ENCODE data around the gene NCLN.
"Not testable (repeated sequence)": the region's sequence is repeated elsewhere in the genome, so short reads cannot be mapped to it uniquely, and the experiment has no call there.

NCLN gene, protein sequence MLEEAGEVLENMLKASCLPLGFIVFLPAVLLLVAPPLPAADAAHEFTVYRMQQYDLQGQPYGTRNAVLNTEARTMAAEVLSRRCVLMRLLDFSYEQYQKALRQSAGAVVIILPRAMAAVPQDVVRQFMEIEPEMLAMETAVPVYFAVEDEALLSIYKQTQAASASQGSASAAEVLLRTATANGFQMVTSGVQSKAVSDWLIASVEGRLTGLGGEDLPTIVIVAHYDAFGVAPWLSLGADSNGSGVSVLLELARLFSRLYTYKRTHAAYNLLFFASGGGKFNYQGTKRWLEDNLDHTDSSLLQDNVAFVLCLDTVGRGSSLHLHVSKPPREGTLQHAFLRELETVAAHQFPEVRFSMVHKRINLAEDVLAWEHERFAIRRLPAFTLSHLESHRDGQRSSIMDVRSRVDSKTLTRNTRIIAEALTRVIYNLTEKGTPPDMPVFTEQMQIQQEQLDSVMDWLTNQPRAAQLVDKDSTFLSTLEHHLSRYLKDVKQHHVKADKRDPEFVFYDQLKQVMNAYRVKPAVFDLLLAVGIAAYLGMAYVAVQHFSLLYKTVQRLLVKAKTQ

DNA sequence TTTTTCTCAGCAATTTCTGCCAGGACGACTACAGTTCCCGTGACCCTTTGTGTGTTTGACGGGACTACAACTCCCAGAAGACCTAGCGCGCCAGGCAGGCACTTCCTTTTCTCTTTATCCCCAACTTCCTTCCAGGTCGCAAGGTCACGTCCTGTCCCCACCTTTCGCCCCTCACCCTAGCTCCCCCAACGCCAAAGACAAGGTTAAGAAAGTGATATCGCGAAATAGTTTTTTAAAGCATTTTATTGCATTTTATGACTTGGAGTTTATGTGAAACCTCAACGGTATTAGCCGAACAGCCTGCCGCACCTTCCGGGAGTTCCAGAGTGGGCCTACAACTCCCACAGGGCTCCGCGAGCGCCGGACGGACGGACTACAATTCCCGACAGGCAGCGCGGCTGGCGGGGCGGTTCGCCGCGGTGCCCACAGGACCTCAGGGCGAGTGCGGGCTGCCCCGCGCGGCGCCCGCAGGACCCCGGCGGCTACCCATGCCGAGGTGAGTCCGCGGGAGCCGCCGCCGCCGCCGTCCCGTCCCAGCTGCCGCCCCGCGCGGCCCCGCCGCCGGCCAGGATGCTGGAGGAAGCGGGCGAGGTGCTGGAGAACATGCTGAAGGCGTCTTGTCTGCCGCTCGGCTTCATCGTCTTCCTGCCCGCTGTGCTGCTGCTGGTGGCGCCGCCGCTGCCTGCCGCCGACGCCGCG lies at the start of gene NCLN:
Gene NCLN, plus strand, starts transcription at position 470 of the 699 bp plus-strand sequence. Its CDS starts 101 bp downstream, at position 571.
- peak; percentile 94 for DNase-seq

DNA sequence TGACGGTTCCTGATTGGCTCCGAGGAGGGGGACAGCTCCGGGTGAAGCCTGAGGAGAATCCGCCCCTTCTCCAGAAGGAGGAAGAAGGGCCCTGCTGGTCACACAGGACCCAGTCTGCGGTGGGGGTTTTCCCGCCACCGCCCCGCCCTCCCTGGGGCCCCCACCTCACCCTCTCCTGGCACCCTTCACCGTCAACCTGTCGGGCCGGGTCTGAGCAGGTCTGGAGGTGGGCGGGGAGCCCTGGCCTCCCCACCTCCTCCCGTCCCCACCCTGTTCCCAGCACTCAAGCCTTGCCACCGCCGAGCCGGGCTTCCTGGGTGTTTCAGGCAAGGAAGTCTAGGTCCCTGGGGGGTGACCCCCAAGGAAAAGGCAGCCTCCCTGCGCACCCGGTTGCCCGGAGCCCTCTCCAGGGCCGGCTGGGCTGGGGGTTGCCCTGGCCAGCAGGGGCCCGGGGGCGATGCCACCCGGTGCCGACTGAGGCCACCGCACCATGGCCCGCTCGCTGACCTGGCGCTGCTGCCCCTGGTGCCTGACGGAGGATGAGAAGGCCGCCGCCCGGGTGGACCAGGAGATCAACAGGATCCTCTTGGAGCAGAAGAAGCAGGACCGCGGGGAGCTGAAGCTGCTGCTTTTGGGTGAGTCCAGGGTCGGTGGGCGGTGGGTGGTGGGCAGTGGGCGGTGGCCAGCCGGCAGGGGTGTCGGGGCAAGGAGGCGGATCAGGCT lies 49.6 kb upstream of the NCLN start, which contains the start of gene GNA15:
Gene GNA15, plus strand, starts transcription at position 73 of the 723 bp plus-strand sequence. Its CDS starts 418 bp downstream, at position 491.
- DNase-seq: no peak

DNA sequence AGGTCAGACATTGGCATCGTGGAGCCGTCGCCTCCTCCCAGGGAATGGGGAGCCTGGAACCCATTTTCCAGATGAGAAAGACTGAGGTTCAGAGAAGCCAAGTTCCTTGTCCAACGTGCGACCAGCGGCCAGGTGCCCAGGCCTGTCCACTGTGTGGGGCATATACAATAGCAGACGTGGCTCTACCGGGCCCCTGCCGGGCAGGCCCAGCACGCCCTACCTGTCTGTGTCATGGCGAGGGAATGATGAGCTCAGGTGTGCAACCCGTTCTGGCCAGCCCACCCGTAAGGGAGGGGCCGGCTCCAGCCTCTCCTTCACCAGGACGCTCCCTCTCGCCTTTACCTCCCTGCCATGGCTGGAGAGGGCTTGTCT lies 49.1 kb upstream of the NCLN start:
- no peak for DNase-seq

DNA sequence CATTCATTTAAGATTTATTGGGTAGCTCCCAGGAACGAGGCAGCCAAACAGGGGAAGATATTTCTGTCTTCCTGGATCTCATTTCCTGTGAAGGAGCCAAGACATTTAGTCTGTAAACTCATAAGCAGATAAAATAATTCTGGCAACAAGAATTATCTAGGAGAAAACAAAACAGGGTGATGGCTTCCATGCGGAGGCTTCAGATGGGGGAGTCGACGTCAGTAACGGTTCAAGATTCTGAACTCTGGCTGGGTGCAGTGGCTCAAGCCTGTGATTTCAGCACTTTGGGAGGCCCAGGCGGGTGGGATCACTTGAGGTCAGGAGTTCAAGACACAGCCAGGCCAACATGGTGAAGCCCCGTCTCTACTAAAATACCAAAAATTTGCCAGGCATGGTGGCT lies 48.6 kb upstream of the NCLN start:
- no peak for DNase-seq

DNA sequence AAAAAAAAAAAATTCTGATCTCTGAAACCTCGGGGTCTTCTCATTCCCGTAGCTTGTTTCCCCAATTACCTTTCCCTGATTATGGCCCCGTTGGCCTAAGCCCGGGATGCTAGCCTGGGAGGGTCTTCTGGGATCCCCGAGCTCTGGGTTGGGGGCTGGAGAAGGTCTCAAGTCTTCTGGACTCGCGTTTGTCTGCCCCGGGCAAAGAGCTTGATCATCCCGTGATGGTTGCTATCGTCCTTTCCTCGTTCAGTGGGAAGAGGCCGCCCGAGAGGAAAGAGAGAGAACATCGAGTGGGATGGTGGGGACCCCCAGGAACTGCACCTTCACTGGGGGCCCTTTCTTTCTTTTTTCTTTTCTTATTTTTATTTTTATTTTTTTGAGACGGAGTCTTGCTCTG lies 47.5 kb upstream of the NCLN start:
- DNase-seq: no peak

DNA sequence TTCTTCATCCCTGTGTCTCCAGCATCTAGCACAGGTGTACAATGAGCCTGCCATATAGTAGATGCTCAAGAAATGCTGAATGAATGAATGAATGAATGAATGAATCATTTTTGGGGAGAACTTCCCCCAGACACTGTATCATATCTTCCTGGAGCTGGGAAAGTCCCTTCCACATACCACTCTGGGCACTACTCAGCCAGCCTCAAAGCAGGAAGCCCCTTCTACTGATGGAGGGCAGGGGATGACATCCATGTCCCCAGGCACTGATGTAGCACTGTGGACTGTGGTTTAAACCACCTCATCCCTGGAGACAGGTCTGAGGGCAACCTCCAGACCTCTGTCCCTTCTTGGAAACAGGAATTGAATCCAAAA lies 45.1 kb upstream of the NCLN start:
- no peak for DNase-seq

DNA sequence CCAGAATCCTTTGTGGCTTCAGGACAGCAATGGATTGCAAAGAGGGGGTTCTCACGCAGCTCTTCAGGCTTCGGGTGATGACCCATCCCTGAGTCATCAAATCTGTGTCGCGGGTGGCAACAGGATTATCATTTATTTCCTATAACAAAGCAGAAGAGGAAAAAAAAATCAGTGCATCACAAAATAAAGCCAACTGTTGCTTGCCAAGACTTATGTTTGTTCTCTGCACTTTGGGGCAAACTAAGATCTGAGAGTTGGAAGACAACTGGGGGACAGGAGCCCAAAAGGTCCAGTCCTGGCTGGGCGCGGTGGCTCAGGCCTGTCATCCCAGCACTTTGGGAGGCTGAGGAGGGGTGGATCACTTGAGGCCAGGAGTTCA lies 43.4 kb upstream of the NCLN start:
- DNase-seq: no peak

DNA sequence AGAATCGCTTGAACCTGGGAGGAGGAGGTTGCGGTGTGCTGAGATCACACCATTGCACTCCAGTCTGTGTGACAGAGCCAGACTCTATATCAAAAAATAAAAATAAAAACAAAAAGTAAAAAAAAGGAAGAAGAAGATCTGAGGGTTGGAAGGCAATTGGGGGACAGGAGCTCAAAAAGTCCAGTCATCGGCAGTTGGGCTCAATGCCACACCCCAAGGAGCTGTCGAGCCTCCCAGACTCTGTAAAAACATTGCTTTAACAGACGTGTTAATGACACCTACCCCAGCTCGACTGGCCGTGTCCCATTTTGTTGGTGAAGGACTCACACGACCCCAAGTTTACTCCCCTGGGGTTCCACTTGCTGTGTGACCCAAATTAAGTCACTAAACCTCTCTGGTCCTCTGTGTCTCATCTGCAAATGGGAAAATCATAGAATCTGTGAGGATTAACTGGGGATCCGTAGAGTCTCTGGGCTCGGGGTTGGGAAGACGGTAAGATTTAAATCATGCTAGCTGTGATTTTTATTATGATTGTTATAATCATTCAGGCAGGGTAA lies 42.9 kb upstream of the NCLN start:
- DNase-seq: no peak

DNA sequence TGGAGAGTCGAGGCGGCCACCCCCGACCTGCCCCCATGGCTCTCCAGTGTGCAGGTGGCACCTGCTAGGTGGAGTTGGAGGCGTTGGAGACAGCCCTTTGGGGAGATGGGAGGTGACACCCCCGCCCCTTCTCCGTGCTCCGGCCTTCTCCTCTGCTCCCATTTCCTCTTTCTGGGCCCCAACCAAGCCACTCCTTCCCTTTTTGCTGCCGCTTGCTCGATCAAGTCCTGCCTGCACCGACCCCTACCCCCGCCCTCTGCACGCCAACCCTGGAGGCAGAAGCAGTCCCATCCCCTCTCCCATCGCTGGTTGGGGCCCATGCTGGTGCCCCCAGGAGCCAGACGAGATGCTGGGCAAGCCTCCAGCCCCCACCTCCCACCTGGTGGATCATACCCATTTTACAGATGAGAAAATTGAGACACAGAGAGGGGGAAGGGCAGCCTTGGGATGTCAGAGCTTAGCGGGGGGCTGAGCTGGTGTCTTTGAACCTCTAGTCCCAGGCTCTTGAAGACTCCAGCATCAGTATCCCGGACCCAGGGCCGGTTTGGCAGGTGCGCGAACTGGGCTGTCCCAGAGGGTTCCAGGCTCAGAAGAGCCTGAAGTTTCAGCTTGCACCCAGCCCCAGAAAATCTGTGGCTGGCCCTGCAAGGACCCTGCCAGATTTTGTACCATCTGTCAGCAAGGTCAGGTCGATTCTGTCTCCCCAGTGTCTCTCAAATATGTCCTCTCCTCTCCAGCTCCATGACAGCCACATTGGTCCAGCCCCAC lies 39.6 kb upstream of the NCLN start:
- DNase-seq: no peak

DNA sequence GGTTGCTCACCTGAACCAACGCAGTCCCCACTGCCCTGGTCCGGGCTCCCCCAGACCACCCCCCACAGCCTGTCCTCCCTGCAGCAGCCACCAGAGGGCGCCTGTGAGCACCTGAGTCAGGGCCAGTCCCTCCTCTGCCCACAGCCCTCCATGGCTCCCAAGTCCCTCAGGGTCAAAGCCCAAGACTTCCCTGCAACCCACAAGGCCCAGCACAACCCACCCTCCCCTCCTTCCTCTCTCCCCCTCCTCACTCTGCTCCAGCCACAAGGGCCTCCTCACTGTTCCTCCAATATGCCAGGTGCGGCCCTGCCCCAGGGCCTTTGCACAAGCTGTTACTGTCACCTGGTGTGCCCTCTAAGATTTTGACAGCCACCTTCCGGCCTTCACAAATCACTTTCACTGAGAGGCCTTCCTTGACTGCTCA lies 39.0 kb upstream of the NCLN start:
- DNase-seq: no peak

DNA sequence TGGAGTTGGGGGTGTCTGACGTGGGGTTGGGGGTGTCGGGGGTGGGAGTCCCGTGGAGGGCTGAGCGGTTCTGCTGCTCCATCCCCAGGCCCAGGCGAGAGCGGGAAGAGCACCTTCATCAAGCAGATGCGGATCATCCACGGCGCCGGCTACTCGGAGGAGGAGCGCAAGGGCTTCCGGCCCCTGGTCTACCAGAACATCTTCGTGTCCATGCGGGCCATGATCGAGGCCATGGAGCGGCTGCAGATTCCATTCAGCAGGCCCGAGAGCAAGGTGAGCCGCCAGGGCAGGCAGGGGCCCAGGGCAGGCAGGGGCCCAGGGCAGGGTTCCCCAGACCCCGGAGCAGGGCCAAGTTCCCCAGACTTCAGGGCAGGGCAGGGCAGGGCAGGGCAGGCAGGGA lies 37.2 kb upstream of the NCLN start:
- DNase-seq: no peak

DNA sequence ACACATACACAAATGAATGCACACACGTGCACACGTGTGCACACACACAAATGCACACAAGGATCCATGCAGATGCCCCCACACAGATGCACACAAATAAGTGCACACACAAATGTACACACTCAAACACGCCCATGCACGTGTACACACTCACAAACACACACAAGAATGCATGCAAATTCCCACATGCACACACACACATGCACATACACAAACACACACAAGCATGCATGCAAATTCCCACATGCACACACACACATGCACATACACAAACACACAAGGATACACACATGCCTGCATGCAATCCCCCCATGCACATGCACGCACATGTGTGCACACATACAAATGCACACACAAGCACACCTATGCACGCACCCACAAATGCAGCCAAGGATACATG lies 36.6 kb upstream of the NCLN start:
- no peak for DNase-seq

DNA sequence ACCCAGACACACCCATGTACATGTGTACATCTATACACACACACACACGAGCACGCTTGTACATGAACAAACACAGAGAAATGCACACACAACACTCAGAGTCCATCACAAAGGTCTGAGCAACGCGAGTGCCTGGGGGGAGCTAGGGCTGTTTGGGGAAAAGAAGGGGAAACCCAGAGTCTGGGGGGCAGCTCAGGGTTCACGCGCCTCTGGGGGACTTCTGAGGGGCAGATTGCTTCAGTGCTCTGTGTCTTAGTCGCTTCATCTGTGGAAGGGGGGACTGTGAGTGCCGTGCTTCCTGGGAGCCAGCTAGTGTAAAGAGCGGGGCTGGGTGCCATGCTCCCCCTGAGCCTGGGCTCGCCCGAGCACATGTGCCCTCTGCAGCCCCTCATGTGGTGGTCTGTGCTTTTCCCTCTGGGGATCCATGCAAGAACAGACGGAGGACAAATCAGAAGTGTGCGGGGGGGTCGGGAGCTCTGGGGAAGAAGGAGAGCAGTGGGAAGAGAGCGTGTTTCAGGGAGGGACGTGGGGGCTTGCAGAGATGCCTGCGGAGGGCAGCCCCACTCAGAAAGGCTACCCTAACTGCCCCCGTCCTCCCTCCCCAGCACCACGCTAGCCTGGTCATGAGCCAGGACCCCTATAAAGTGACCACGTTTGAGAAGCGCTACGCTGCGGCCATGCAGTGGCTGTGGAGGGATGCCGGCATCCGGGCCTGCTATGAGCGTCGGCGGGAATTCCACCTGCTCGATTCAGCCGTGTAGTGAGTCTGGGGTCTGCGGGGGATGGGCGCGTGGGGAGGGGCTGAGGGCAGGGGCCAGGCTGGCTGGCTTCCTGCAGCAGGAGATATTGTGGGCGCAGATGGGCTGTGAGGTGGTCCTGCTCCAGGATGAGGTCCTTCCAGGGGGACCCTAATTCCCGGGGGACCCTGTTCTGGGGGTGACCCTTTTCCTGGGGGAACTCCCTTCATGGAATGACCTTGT lies 35.9 kb upstream of the NCLN start:
- DNase-seq: no peak

DNA sequence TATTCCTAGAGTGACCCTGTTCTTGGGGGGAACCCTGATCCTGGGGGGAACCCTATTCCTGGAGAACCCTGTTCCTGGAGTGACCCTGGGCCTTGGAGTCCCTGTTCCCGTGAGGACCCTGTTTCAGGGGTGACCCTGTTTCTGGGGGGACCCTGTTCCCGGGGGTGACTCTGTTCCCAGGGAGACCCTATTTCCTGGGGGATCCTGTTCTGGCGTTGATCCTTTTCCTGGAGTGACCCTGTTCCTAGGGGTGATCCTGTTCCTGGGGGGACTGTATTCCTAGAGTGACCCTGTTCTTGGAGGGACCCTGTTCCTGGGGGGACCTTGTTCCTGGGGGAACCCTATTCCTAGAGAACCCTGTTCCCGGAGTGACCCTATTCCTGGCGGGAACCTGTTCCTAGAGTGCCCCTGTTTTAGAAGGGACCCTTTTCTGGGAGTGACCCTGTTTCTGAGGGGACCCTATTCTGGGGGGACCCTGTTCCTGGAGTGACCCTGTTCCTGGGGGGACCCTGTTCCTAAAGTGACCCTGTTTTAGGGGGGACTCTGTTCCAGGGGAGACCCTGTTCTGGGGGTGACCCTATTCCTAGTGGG lies 34.9 kb upstream of the NCLN start:
- no peak for DNase-seq

DNA sequence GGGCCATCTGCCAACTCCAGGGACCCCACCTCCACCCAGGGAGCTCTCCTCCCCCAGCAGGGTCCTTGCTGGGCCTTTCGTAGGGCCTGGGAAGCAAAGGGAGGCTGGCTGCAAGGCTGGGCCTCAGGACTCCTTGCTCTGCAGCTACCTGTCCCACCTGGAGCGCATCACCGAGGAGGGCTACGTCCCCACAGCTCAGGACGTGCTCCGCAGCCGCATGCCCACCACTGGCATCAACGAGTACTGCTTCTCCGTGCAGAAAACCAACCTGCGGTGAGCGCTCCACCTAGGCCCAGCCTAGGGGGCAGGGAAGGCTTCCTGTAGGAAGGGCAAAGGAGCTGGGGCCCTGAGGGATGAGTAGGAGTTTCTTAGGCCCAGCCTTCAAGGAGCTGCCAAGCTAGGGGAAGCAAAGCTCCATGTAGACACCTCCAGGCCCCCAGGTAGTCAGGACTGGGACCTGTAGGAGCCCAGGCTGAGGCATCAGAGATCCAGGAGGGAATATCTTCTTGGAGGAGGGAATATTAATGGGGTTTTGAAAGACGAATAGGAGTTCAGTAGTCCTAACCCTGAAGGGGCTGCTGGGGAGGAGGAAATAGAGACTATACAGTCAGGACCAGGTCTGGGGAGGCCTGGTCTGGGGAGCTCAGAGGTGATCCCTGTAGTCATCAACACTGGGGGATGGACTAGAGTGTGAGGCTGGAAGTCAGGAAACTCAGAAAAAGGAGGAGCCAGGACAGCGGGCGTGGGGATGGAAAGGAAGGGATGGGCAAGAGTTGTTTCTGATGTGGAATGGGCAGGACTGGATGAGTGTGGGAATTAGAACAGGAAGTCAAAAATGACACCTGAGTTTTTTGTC lies 33.9 kb upstream of the NCLN start:
- no peak for DNase-seq

DNA sequence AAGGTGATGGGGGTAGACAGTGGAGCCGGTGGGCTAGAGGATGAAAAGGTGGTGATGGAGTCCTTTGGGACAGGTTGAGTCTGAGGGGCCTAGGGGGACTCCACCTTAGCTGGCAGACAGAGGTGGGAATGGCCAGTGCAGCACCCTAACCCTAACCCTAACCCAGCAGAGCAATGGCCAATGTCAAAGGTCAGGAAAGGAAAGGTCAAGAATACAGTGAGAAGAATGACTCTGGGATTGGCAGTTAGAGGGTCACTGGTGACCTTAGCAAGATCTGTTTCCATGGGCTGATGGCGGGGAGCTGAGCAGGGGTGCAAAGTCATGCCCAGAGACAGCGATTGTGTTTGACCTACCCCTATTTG lies 33.3 kb upstream of the NCLN start:
- no peak for DNase-seq

DNA sequence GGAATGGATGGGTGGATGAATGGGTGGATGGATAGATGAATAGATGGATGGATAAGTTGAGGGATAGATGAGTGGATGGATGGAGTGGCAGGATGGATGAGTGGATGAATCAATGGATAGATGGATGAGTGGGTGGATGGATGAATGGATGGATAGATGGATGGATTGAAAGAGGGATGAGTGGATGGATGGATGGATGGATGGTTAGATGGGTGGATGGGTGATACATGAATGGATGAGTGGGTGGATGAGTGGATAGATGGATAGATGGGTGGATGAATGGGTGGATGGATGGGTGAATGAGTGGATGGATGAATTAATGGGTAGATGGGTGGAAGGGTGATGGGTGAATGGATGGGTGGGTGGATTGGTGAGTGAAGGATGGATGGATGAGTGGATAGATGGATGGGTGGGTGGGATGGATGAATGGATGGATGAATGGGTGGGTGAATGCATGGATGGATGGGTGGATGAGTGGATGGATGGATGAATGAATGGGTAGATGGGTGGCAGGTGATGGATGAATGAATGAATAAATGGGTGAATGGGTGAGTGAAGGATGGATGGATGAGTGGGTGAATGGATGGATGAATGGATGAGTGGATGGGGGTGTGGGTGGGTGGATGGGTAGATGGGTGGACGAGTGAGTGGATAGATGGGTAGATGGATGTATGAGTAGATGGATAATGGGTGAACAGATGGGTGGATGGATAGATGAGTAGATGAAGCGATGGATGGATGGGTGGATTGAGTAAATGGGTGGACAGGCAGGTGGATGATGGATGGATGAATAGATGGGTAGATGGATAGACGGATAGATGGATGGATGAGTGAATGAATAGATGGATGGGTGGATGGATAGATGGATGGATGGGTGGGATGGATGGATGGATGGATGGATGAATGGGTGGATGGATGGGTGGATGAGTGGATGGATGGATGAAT lies 32.2 kb upstream of the NCLN start:
- DNase-seq: no peak

DNA sequence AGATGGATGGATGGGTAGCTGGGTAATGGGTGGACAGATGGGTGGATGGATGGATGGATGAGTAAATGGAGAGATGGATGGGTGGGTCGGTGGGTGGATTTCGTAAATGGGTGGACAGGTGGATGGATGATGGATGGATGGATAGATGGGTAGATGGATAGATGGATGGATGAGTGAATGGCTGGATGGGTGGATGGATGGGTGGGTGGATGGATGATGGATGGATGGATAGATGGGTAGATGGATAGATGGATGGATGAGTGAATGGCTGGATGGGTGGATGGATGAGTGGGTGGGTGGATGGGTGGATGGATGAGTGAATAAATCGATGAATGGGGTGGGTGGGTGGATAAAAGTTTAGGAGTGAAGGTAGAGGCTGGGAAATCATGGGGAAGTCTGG lies 31.3 kb upstream of the NCLN start:
- DNase-seq: not testable (repeated sequence)
